SK-N-SH (cell line): Measurements from ENCODE around the gene PKP4. TPM values are rescaled to one million over a fixed set of nuclear protein-coding genes. Genes with fewer than 3 reads are reported as not detected.

Experiments
- CTCF ChIA-PET: fragments of 300-600, 350-600 bp; formaldehyde crosslinking; extraction: SDS; loops from one replicate; lab custom pipeline; 2021; lab: Yijun Ruan, JAX
- POLR2A ChIA-PET: fragments of 350-600 bp; sonication (Branson Sonifier 250); formaldehyde crosslinking; extraction: SDS; loops from one replicate; lab custom pipeline; 2020; ENCODE audit warnings: antibody characterized with exemption, inconsistent platforms; lab: Yijun Ruan, JAX
- DNase-seq: peaks from one replicate; pipeline ENCODE4 v3.0.0; 2012
- H2AFZ ChIP-seq: fragments of 200-600 bp; sonication (generic); 2 replicates; pipeline ENCODE4 v1.8.1; 2016; ENCODE audit warnings: antibody characterized with exemption, mild to moderate bottlenecking, low read depth
- H3F3A ChIP-seq: fragments of 200-600 bp; sonication (generic); replicated peaks from 2 replicates; pipeline ENCODE3; 2016; ENCODE audit warnings: antibody characterized with exemption, mild to moderate bottlenecking; ENCODE audit not compliant: insufficient read depth
- H3K27ac ChIP-seq, 2 experiments: fragments of 200-500 bp in 1 of 2; fragments of 200-600 bp in 1 of 2; sonication (Bioruptor generic) in 1 of 2; sonication (generic), shearing (Covaris generic) in 1 of 2; 2 replicates each; pipeline versions ENCODE4 v1.5.1 to v1.6.1; 2014 to 2016; ENCODE audit warnings: low read depth in 2 of 2, inconsistent platforms in 1 of 2, low read length in 1 of 2, mild to moderate bottlenecking in 1 of 2, mixed read lengths in 1 of 2
- H3K27me3 ChIP-seq: fragments of 200-600 bp; sonication (generic), shearing (Covaris generic); 2 replicates; pipeline ENCODE4 v1.6.1; 2016; ENCODE audit warnings: mixed run types; ENCODE audit not compliant: insufficient read depth
- H3K36me3 ChIP-seq, 2 experiments: fragments of 200-500 bp in 1 of 2; fragments of 200-600 bp in 1 of 2; sonication (Bioruptor generic) in 1 of 2; sonication (generic) in 1 of 2; replicated peaks in 1 of 2; 2 replicates each; pipeline versions ENCODE3 to v1.5.1; 2014 to 2016; ENCODE audit warnings: low read length in 1 of 2, mild to moderate bottlenecking in 1 of 2; ENCODE audit not compliant: insufficient read depth in 2 of 2, control insufficient read depth in 1 of 2
- H3K4me1 ChIP-seq, 2 experiments: fragments of 200-500 bp in 1 of 2; fragments of 200-600 bp in 1 of 2; sonication (Bioruptor generic) in 1 of 2; sonication (generic), shearing (Covaris generic) in 1 of 2; 2 replicates each; pipeline versions ENCODE4 v1.5.1 to v1.6.1; 2014 to 2016; ENCODE audit warnings: low read depth in 1 of 2, low read length in 1 of 2, mixed run types in 1 of 2; ENCODE audit not compliant: insufficient read depth in 2 of 2, control insufficient read depth in 1 of 2
- H3K4me2 ChIP-seq: fragments of 200-600 bp; sonication (generic), shearing (Covaris generic); 2 replicates; pipeline ENCODE4 v1.6.1; 2017; ENCODE audit warnings: mixed run types
- H3K4me3 ChIP-seq, 2 experiments: fragments of 200-500 bp in 1 of 2; fragments of 200-600 bp in 1 of 2; sonication (Bioruptor generic) in 1 of 2; sonication (generic), shearing (Covaris generic) in 1 of 2; 2 replicates each; pipeline versions ENCODE4 v1.5.1 to v1.8.1; 2014 to 2016; ENCODE audit warnings: low read depth in 2 of 2, inconsistent platforms in 1 of 2, low read length in 1 of 2, mild to moderate bottlenecking in 1 of 2, mixed read lengths in 1 of 2, moderate library complexity in 1 of 2
- H3K79me2 ChIP-seq: fragments of 200-600 bp; sonication (generic); 2 replicates; pipeline ENCODE4 v1.8.1; 2017; ENCODE audit warnings: mild to moderate bottlenecking; ENCODE audit not compliant: insufficient read depth
- H3K9ac ChIP-seq: fragments of 200-600 bp; sonication (generic); 2 replicates; pipeline ENCODE4 v1.6.1; 2017; ENCODE audit warnings: mixed run types
- H3K9me2 ChIP-seq: fragments of 200-600 bp; sonication (generic); 2 replicates; pipeline ENCODE4 v1.6.1; 2017; ENCODE audit warnings: mixed run types
- H3K9me3 ChIP-seq: fragments of 200-600 bp; sonication (generic); 2 replicates; pipeline ENCODE4 v1.6.1; 2017; ENCODE audit warnings: mixed run types, mild to moderate bottlenecking, moderate library complexity
- H4K20me1 ChIP-seq: fragments of 200-600 bp; sonication (generic); 2 replicates; pipeline ENCODE4 v1.6.1; 2017; ENCODE audit warnings: mild to moderate bottlenecking, mixed run types; ENCODE audit not compliant: insufficient read depth
- EZH2phosphoT487 ChIP-seq: fragments of 200-600 bp; sonication (generic); IDR thresholded peaks from 2 replicates; pipeline ENCODE4 v1.6.1; 2017; ENCODE audit warnings: low read depth, mixed run types, mild to moderate bottlenecking, antibody characterized with exemption, moderate library complexity, borderline replicate concordance
- GABPA ChIP-seq: IDR thresholded peaks from 2 replicates; pipeline ENCODE4 v1.4.0; 2012; ENCODE audit warnings: low read depth, mild to moderate bottlenecking
- MXI1 ChIP-seq: IDR thresholded peaks from 2 replicates; pipeline ENCODE4 v1.6.1; 2012; ENCODE audit warnings: mild to moderate bottlenecking, low read depth, low read length, improper control_type of control experiment
- NRF1 ChIP-seq: IDR thresholded peaks from 2 replicates; pipeline ENCODE4 v1.6.1; 2012; ENCODE audit warnings: low read depth, mild to moderate bottlenecking, low read length
- POLR2AphosphoS5 ChIP-seq: IDR thresholded peaks from 2 replicates; pipeline ENCODE4 v1.6.1; 2012; ENCODE audit warnings: low read depth, low read length
- RXRA ChIP-seq: IDR thresholded peaks from 2 replicates; pipeline ENCODE4 v1.4.0; 2012; ENCODE audit warnings: low read depth, mild to moderate bottlenecking, borderline replicate concordance
- SMC3 ChIP-seq: IDR thresholded peaks from 2 replicates; pipeline ENCODE4 v1.6.1; 2012; ENCODE audit warnings: low read depth, low read length, improper control_type of control experiment
- USF1 ChIP-seq: IDR thresholded peaks from 2 replicates; pipeline ENCODE4 v1.4.0; 2012; ENCODE audit warnings: low read depth, borderline replicate concordance
- ZBTB33 ChIP-seq: IDR thresholded peaks from 2 replicates; pipeline ENCODE4 v1.4.0; 2012; ENCODE audit warnings: low read depth, borderline replicate concordance
- WGBS: methylation state at CpG from one replicate; pipeline ENCODE4 v1.1.6; 2017; ENCODE audit warnings: low lambda C conversion rate; 5-methylcytosine and 5-hydroxymethylcytosine counted together
- polyA plus RNA-seq, 3 experiments: library from polyadenylated mRNA; depleted of rRNA; stranded (reverse); fragments of >200 nt; gene quantifications; 2 replicates each; pipeline ENCODE4 v1.2.3, GENCODE V29; 2012
- TF ChIP-seq, protein P1 (sequence below): IDR thresholded peaks from 2 replicates; pipeline ENCODE4 v1.6.1; 2012; ENCODE audit warnings: mild to moderate bottlenecking, low read depth, low read length, moderate library complexity
- TF ChIP-seq, protein P2 (sequence below): IDR thresholded peaks from 2 replicates; pipeline ENCODE4 v1.4.0; 2012; ENCODE audit warnings: low read depth
- TF ChIP-seq, protein P3 (sequence below): fragments of 150-350 bp; IDR thresholded peaks from 2 replicates; pipeline ENCODE4 v1.6.1; 2016; ENCODE audit warnings: mild to moderate bottlenecking, low read depth, low read length

PKP4 gene
- polyA plus RNA-seq, 1 of the 3 experiments (the other 2 are of a cell fraction) = 10.9 TPM

GRCh38 chr2:158635961-158636601 is 179.3 kb downstream of the PKP4 start:
- TF ChIP-seq ZBTB33 = no peak
- TF ChIP-seq, protein P1, sequence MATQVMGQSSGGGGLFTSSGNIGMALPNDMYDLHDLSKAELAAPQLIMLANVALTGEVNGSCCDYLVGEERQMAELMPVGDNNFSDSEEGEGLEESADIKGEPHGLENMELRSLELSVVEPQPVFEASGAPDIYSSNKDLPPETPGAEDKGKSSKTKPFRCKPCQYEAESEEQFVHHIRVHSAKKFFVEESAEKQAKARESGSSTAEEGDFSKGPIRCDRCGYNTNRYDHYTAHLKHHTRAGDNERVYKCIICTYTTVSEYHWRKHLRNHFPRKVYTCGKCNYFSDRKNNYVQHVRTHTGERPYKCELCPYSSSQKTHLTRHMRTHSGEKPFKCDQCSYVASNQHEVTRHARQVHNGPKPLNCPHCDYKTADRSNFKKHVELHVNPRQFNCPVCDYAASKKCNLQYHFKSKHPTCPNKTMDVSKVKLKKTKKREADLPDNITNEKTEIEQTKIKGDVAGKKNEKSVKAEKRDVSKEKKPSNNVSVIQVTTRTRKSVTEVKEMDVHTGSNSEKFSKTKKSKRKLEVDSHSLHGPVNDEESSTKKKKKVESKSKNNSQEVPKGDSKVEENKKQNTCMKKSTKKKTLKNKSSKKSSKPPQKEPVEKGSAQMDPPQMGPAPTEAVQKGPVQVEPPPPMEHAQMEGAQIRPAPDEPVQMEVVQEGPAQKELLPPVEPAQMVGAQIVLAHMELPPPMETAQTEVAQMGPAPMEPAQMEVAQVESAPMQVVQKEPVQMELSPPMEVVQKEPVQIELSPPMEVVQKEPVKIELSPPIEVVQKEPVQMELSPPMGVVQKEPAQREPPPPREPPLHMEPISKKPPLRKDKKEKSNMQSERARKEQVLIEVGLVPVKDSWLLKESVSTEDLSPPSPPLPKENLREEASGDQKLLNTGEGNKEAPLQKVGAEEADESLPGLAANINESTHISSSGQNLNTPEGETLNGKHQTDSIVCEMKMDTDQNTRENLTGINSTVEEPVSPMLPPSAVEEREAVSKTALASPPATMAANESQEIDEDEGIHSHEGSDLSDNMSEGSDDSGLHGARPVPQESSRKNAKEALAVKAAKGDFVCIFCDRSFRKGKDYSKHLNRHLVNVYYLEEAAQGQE = no peak
- TF ChIP-seq POLR2AphosphoS5 = no peak
- TF ChIP-seq, protein P2, sequence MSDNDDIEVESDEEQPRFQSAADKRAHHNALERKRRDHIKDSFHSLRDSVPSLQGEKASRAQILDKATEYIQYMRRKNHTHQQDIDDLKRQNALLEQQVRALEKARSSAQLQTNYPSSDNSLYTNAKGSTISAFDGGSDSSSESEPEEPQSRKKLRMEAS = no peak
- no peak for TF ChIP-seq EZH2phosphoT487
- TF ChIP-seq MXI1 = no peak
- TF ChIP-seq GABPA = no peak
- TF ChIP-seq SMC3 = no peak
- no peak for TF ChIP-seq USF1
- TF ChIP-seq RXRA = no peak
- no peak for TF ChIP-seq NRF1
- TF ChIP-seq, protein P3, sequence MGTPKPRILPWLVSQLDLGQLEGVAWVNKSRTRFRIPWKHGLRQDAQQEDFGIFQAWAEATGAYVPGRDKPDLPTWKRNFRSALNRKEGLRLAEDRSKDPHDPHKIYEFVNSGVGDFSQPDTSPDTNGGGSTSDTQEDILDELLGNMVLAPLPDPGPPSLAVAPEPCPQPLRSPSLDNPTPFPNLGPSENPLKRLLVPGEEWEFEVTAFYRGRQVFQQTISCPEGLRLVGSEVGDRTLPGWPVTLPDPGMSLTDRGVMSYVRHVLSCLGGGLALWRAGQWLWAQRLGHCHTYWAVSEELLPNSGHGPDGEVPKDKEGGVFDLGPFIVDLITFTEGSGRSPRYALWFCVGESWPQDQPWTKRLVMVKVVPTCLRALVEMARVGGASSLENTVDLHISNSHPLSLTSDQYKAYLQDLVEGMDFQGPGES = no peak
- no peak overlapping the region for H3K9ac ChIP-seq
- H4K20me1 ChIP-seq = no peaks in the 10 kb centered on the region
- no peaks in the 10 kb centered on the region for H3K27me3 ChIP-seq
- 98% methylated on average over 3 of the region's 3 CpGs for WGBS
- no peaks in the 10 kb centered on the region for H3K9me3 ChIP-seq
- H3K79me2 ChIP-seq = no peaks in the 10 kb centered on the region
- no peaks in the 10 kb centered on the region; a peak in 2 of 4 replicates for H3K4me1 ChIP-seq
- no peak overlapping the region for H3K27ac ChIP-seq
- ChIA-PET CTCF (interaction anchor here (0.9 to 1.1 kb wide), 3 partner anchors 10 to 612 kb away, joined by 3 to 7 read pairs (median 3); no protein-coding TSS in a partner anchor), POLR2A (no interaction called here)
- H2AFZ ChIP-seq = no peak overlapping the region
- DNase-seq = no peak
- no peak overlapping the region for H3K4me3 ChIP-seq
- no peaks in the 10 kb centered on the region for H3F3A ChIP-seq
- peaks cover 30 to 47% of the 10 kb centered on the region in 2 experiments for H3K36me3 ChIP-seq
- no peak overlapping the region for H3K4me2 ChIP-seq
- H3K9me2 ChIP-seq = no peaks in the 10 kb centered on the region
